ENCODE data around the gene KLHDC2. TPM values are rescaled to one million over a fixed set of nuclear protein-coding genes. Genes with fewer than 3 reads are reported as not detected.
A peak's percentile ranks its signal among the peaks of the same experiment; 100 is the strongest.
"Not testable (repeated sequence)": the region's sequence is repeated elsewhere in the genome, so short reads cannot be mapped to it uniquely, and the experiment has no call there.

KLHDC2 gene
- total and polyA plus RNA-seq, 2 donors (not counting 1 experiment from before 2014, with no cell fraction given): 43.4 to 60.5 TPM

- Histone ChIP-seq H3K27ac (ENCODE audit: low read length in 2 of 2) (peak overlapping the region in 1 of 2 donors; percentile 56), H3K9me3 (ENCODE audit: control extremely low read depth in 1 of 3, control insufficient read depth in 2 of 3, insufficient read depth in 1 of 3, low read length in 2 of 3) (no peaks in the 10 kb centered on the region), H4K20me1 (ENCODE audit: control insufficient read depth, insufficient read depth, low read length, poor library complexity, severe bottlenecking) (peaks cover 15% of the 10 kb centered on the region), H3K4me1 (ENCODE audit: control insufficient read depth in 2 of 2, insufficient read depth in 2 of 2, low read length in 2 of 2) (peaks cover 13 to 17% of the 10 kb centered on the region in 2 donors), H3K79me2 (ENCODE audit: control insufficient read depth, insufficient read depth, low read length) (peaks cover 22% of the 10 kb centered on the region), H3K4me3 (ENCODE audit: control extremely low read depth in 1 of 5, extremely low read depth in 1 of 5, insufficient read depth in 1 of 5, low read depth in 2 of 5, low read length in 4 of 5) (no peak overlapping the region), H3K4me2 (replicated peaks; ENCODE audit: low read depth, low read length, poor library complexity, severe bottlenecking) (no peak overlapping the region), H3K36me3 (replicated peaks in 1 of 2; ENCODE audit: control extremely low read depth in 1 of 2, control insufficient read depth in 1 of 2, extremely low read depth in 1 of 2, insufficient read depth in 2 of 2, low read length in 1 of 2) (peaks cover 17 to 40% of the 10 kb centered on the region in 2 experiments), H3K9ac (ENCODE audit: low read length) (no peak overlapping the region), H2AFZ (ENCODE audit: insufficient read depth, low read depth, low read length, poor library complexity, severe bottlenecking) (no peak overlapping the region), H3K27me3 (replicated peaks in 1 of 4; ENCODE audit: control extremely low read depth in 1 of 4, control insufficient read depth in 3 of 4, insufficient read depth in 4 of 4, low read length in 3 of 4) (no peaks in the 10 kb centered on the region)
- ChIA-PET CTCF (interaction anchor here (0.7 kb wide), 1 partner anchor 313 kb away, joined by 3 read pairs; no protein-coding TSS in a partner anchor), POLR2A (no interaction called here)
- Mint-ChIP-seq H3K9me3 (ENCODE audit: insufficient read depth) (no peaks in the 10 kb centered on the region), H3K27ac (peak overlapping the region; percentile 20), H3K27me3 (no peaks in the 10 kb centered on the region), H3K4me3 (no peak overlapping the region), H3K4me1 (peaks cover 17% of the 10 kb centered on the region)
- no CpG with 5 or more reads among the region's 1 CpG for WGBS (ENCODE audit: insufficient coverage)
- intact Hi-C loops (cut with micrococcal nuclease): no loop called here
- DNase-seq (no peak), ATAC-seq (ENCODE audit: low read depth) (no peak)
- TF ChIP-seq CTCF (IDR thresholded peaks at IDR 0.05) (no peak), EZH2 (IDR thresholded peaks at IDR 0.05; ENCODE audit: borderline replicate concordance, insufficient read depth, low read depth, low read length, poor library complexity, severe bottlenecking) (no peak)
These were observed 6.2 kb downstream of the KLHDC2 start for GRCh38 chr14:49774106-49774505.

- no peak overlapping the region for H3K9ac ChIP-seq (ENCODE audit: low read length)
- Mint-ChIP-seq H3K27me3 (no peaks in the 10 kb centered on the region), H3K4me3 (no peak overlapping the region), H3K27ac (no peak overlapping the region), H3K4me1 (no peaks in the 10 kb centered on the region), H3K9me3 (ENCODE audit: insufficient read depth) (no peaks in the 10 kb centered on the region)
- no peak for TF ChIP-seq CTCF (IDR thresholded peaks at IDR 0.05)
- no peak for TF ChIP-seq EZH2 (IDR thresholded peaks at IDR 0.05; ENCODE audit: borderline replicate concordance, insufficient read depth, low read depth, low read length, poor library complexity, severe bottlenecking)
- no peaks in the 10 kb centered on the region for H3K9me3 ChIP-seq (ENCODE audit: control extremely low read depth in 1 of 3, control insufficient read depth in 2 of 3, insufficient read depth in 1 of 3, low read length in 2 of 3)
- no peak for ATAC-seq (ENCODE audit: low read depth)
- H3K36me3 ChIP-seq (replicated peaks in 1 of 2; ENCODE audit: control extremely low read depth in 1 of 2, control insufficient read depth in 1 of 2, extremely low read depth in 1 of 2, insufficient read depth in 2 of 2, low read length in 1 of 2): peaks cover 30 to 66% of the 10 kb centered on the region in 2 experiments
- no peak overlapping the region for H2AFZ ChIP-seq (ENCODE audit: insufficient read depth, low read depth, low read length, poor library complexity, severe bottlenecking)
- H4K20me1 ChIP-seq (ENCODE audit: control insufficient read depth, insufficient read depth, low read length, poor library complexity, severe bottlenecking): no peaks in the 10 kb centered on the region
- ChIA-PET CTCF (no interaction called here), POLR2A (no interaction called here)
- H3K4me3 ChIP-seq (ENCODE audit: control extremely low read depth in 1 of 5, extremely low read depth in 1 of 5, insufficient read depth in 1 of 5, low read depth in 2 of 5, low read length in 4 of 5): no peak overlapping the region
- no peaks in the 10 kb centered on the region for H3K4me1 ChIP-seq (ENCODE audit: control insufficient read depth in 2 of 2, insufficient read depth in 2 of 2, low read length in 2 of 2)
- no peaks in the 10 kb centered on the region for H3K27me3 ChIP-seq (replicated peaks in 1 of 4; ENCODE audit: control extremely low read depth in 1 of 4, control insufficient read depth in 3 of 4, insufficient read depth in 4 of 4, low read length in 3 of 4)
- no CpG with 5 or more reads among the region's 2 CpGs for WGBS (ENCODE audit: insufficient coverage)
- intact Hi-C loops (cut with micrococcal nuclease): no loop called here
- no peak for DNase-seq
- no peak overlapping the region for H3K4me2 ChIP-seq (replicated peaks; ENCODE audit: low read depth, low read length, poor library complexity, severe bottlenecking)
- H3K79me2 ChIP-seq (ENCODE audit: control insufficient read depth, insufficient read depth, low read length): no peaks in the 10 kb centered on the region
- H3K27ac ChIP-seq (ENCODE audit: low read length in 2 of 2): no peak overlapping the region
These were observed 10.5 kb downstream of the KLHDC2 start for GRCh38 chr14:49778421-49778820.

GRCh38 chr14:49781040-49781439, 13.1 kb downstream of the KLHDC2 start:
- H3K79me2 ChIP-seq (ENCODE audit: control insufficient read depth, insufficient read depth, low read length); H3K4me2 ChIP-seq (replicated peaks; ENCODE audit: low read depth, low read length, poor library complexity, severe bottlenecking); H3K27me3 Mint-ChIP-seq; H3K4me3 Mint-ChIP-seq; H4K20me1 ChIP-seq (ENCODE audit: control insufficient read depth, insufficient read depth, low read length, poor library complexity, severe bottlenecking); H2AFZ ChIP-seq (ENCODE audit: insufficient read depth, low read depth, low read length, poor library complexity, severe bottlenecking); H3K4me1 ChIP-seq (ENCODE audit: control insufficient read depth in 2 of 2, insufficient read depth in 2 of 2, low read length in 2 of 2); H3K4me3 ChIP-seq (ENCODE audit: control extremely low read depth in 1 of 5, extremely low read depth in 1 of 5, insufficient read depth in 1 of 5, low read depth in 2 of 5, low read length in 4 of 5); H3K9ac ChIP-seq (ENCODE audit: low read length); H3K27ac Mint-ChIP-seq; H3K9me3 Mint-ChIP-seq (ENCODE audit: insufficient read depth); H3K27me3 ChIP-seq (replicated peaks in 1 of 4; ENCODE audit: control extremely low read depth in 1 of 4, control insufficient read depth in 3 of 4, insufficient read depth in 4 of 4, low read length in 3 of 4); ATAC-seq (ENCODE audit: low read depth); DNase-seq; H3K4me1 Mint-ChIP-seq; H3K27ac ChIP-seq (ENCODE audit: low read length in 2 of 2); H3K9me3 ChIP-seq (ENCODE audit: control extremely low read depth in 1 of 3, control insufficient read depth in 2 of 3, insufficient read depth in 1 of 3, low read length in 2 of 3): not testable (repeated sequence)
- intact Hi-C loops (cut with micrococcal nuclease): loop anchor here (5.0 kb wide), 1 partner anchor 51 kb away; no protein-coding TSS in a partner anchor
- CTCF ChIA-PET: interaction anchor here (1.0 to 2.0 kb wide), 4 partner anchors 13 to 319 kb away, joined by 3 to 6 read pairs (median 5); partner anchors contain the start of gene KLHDC2
- WGBS (ENCODE audit: insufficient coverage): 96% methylated on average over 6 of the region's 7 CpGs
- POLR2A ChIA-PET: interaction anchor here (0.6 to 0.8 kb wide), 2 partner anchors 12 to 257 kb away, joined by 4 to 5 read pairs; partner anchors contain the start of gene KLHDC2
- H3K36me3 ChIP-seq (replicated peaks in 1 of 2; ENCODE audit: control extremely low read depth in 1 of 2, control insufficient read depth in 1 of 2, extremely low read depth in 1 of 2, insufficient read depth in 2 of 2, low read length in 1 of 2): peaks cover 25 to 73% of the 10 kb centered on the region in 2 experiments
